ENCODE data around the gene MSH4.
"Not testable (repeated sequence)": the region's sequence is repeated elsewhere in the genome, so short reads cannot be mapped to it uniquely, and the experiment has no call there.

DNA sequence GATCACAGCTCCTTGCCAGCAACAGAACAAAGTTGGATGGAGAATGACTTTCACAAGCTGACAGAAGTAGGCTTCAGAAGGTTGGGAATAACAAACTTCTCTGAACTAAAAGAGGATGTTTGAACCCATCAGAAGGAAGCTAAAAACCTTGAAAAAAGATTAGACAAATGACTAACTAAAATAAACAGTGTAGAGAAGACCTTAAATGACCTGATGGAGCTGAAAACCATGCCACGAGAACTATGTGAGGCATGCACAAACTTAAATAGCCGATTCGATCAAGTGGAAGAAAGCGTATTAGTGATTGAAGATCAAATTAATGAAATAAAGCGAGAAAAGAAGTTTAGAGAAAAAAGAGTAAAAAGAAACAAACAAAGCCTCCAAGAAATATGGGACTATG lies 18.0 kb upstream of the MSH4 start:
- not testable (repeated sequence) for TF ChIP-seq EZH2 (IDR thresholded peaks at IDR 0.05; ENCODE audit: insufficient read depth, low read length); CTCF (IDR thresholded peaks at IDR 0.05; ENCODE audit: insufficient read depth, low read depth, low read length)
